DMS153 (cell line): ENCODE data around the gene ARFGEF2.
"Not testable (repeated sequence)": the region's sequence is repeated elsewhere in the genome, so short reads cannot be mapped to it uniquely, and the experiment has no call there.

Experiments used
- DNase-seq: peaks from one replicate; lab custom pipeline; 2025; lab: John Stamatoyannopoulos, UW

The ARFGEF2 gene

DNA sequence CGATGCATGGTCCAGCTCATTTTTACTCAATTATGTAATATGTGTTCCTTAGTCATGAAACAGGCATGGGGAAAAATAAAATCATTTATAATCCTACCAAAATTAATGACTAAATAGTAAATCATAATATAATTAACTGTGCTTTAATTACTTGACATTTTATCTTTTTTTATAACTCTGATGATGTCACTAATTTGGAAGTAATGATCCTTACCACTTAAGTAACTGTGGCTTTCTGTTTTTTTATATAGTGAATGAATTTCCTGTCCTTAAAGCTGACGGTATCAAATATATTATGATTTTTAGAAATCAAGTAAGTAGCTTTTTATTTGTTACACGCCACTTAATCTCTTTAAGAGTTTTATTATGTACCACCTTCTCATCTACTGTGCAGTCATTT lies 156.8 kb downstream of the ARFGEF2 start:
- DNase-seq = no peak

DNA sequence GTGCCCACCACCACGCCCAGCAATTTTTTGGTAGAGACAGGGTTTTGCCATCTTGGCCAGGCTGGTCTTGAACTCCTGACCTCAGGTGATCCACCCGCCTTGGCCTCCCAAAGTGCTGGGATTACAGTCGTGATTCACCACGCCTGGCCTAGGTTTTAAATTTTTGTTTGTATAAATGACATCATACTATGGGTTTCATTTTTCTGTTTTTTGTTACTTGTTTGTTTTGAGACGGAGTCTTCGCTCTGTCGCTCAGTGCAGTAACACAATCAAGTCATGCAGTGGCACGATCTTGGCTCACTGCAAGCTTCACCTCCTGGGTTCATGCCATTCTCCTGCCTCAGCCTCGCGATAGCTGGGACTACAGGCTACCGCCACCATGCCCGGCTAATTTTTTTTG lies 160.8 kb downstream of the ARFGEF2 start:
- not testable (repeated sequence) for DNase-seq
